Stimulated activated CD4-positive, alpha-beta T cell treated with anti-CD3 and anti-CD28 coated beads, TNF-alpha, amount 100 ng/mL, for 4 hours (primary cell): ENCODE data around the gene KRT33B.
"Not testable (repeated sequence)": the region's sequence is repeated elsewhere in the genome, so short reads cannot be mapped to it uniquely, and the experiment has no call there.

ENCODE experiments used
- DNase-seq, 3 experiments: peaks; one replicate each; pipeline ENCODE4 v3.0.0-alpha.2; 2020; ENCODE audit warnings: low read depth in 3 of 3

KRT33B gene

DNA sequence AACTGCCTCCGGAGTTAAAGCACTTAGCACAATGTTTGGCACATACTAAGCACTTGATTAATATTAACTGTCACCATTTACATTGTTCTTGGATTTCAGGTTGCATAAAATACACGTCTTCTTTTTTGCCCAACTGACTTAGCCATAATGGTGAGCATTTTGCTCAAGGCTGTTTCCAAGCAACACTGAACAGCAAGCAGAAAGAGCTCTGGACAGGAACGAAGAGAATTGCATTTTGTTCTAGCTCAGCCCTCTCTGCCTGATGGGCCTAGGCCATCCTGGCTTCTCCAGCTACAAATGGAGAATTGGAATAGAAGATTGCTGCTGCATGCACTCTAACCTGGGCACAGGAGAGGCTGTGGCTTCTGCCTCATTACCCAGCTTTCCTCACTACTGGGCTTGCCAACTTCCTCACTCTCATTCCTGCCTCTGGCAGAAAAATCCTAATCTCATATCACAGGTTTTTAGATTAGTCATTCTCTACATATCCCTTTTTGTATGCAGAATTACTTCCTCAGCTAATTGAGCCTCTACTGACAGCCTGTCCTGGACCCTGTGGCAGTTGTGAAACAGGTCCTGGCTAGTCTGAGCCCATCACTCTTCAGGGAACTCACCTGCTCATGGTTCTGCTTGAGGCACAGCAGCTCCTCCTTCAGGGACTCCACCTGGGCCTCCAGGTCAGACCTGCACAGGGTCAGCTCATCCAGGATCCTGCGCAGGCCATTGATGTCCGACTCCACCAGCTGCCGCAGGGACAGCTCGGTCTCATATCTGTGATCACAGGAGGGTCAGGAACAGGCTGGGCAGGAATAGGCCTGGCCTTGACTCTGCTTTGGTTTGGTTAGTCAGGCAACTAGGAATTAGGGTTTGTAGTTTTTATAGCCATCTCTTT, 21.5 kb downstream of the KRT33B start:
- DNase-seq = no peak

DNA sequence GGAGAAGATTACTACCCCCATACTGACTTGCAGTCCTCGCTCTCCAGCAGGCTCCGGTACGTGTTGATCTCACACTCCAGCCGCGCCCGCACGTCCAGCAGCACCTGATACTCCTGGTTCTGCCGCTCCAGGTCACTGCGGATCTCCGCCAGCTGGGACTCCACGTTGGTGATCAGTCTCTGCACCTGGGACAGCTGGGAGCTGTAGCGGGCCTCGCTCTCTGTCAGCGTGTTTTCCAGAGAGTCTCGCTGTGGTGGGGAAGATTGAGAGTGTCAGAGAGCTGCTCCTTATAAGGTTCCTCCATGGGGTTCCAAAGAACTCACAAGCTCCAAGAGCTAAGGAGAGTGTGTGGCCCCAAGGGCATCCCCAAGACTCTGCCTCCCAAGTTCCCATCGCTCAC, 23.2 kb downstream of the KRT33B start:
- DNase-seq = not testable (repeated sequence)

DNA sequence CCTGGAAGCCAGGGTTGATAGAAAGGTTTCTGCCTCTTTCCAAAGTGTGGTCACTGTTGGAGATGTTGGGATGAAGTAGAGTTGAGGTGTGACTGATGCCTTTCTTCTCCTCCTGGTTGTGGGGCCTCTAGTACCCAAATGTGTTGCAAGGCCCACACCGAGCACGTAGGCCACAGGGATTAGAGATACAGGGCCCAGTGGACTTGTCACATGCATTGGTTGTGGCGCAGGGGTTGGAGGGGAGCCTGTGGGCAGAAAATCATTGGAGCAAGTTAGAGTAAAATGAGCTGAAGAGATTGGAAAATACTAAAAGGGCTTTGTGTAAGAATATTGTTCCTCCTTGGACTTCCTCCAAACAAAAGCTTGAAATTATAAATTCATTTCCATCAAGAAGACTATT, 23.6 kb downstream of the KRT33B start:
- no peak for DNase-seq

DNA sequence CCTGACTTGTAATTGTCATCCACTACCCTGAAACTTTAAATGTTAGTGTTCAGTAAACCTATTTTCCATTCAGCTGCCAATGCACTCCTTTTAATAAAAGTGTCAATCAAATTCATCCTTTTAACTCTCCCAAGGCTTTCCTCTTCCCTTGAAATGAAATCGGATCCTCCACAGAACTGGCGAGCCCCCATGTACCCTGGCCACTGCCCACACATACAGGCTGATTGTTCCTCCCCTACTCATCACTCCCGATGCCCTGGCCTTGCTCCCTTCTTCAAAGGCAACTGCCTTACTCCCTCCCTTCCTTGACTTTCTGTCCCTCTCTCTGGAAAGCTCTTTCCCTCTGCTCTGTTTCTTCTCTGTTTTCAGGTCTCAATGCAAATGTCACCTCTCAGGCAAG, 26.6 kb downstream of the KRT33B start:
- DNase-seq = no peak

DNA sequence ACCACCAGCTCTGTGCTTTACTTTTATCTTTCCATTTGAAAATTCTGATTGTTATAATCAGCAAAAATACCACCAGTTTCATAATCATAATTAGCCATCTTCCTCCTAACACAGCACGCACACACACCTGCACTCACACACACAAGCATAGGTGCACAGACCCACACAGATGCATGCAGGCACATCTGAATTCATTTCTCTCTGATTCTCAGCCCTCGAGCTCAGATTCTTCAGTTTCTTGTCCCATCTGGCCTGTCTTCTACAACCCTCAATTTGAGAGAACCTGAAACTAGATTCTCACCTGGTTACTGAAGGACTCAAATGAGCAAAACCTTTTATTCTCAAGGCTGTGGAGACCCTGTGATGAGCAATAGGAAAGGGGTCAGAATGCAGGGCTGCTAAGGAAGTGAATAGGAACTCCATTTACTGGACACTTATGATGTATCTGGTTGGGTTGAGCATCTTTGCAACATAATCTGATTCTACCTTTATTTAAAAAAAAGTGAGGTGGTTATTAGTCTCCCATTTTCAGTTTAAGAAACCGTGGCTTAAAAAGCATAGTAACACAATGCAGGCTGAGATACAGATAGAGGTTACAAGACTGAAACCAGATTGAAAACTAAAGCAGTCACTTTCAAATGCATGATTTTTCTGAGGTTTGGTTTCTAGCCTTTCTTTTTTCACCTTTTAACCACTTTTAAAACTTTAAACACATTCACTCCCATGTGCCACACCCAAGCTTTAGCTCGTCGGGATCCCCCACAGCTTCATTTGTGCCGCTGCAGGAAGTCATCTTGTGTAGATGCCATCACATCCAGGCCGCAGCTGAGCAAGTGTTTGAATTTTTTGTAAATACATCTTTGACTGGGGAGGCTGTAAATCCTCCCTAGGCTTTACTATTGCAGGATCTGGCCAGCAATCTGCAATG, 28.4 kb downstream of the KRT33B start:
- DNase-seq = no peak

DNA sequence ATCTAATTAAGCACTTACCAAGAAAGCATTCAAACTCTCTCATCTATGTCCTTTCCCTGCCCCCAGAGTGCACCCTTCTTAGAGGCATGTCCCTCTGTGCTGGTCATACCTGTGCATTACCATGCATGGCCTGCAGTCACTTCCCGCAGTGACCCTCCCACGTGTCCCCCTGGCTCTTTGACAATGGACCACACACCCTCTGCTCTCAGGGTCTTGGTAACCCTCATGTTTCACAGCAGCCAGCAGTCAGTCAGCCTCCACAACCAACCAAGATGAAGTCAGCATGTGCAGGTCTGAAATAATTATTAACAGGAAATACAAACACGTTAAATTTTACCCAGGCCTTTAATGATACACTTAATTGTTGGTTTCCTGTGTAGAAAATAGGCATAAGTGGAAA, 29.1 kb downstream of the KRT33B start:
- no peak for DNase-seq

DNA sequence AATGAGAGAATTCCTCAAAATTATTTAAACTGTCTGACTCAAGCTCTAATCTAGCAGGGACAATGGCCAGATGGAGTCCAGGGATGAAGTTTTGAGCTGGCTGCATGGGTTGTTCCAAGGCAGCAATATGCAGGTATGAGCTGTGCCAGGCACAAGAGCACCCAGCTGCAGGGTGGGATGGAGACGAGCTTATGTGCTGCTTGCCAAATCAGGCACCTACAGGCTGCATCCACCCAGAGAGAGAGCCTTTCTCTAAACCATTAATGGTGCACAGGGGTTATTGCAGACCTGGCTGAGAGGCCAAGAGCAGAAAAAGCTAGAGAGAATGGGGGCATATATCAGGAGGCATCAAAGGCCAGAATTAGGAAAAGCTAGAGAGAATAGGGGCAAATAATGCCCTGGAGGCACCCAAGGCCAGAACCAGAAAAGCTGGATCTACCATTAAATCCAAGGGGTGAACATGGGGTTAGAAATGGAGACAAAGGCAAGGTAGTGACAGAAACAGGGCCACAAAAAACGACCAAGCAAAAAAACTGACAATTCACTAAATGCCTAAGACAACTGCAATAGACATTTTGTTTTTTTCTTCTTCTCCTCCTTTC, 29.9 kb downstream of the KRT33B start:
- DNase-seq = no peak

DNA sequence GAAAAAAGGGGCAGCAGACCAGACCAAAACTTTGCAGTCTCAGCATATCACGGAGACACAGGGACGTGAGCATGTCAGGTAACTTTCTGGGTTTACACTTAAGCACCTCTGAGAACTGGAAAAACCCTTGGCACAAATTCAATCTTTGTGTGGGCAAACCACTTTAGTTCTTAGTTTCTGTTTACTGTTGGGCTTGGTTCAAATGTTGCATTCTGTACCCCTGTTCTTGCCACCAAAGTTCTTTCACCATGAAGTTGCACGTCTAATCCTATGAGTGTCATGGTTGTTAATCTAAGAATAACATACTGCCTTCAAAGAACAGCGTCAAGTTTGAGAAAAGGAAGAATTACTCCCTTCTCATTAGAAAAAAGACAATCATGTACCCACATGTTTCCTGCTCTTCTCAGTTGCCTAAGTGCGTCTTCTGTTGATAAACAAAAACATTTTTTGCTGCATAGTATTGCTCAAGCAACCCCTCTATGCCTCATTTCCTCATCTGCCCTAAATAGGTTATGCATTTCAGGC, 30.6 kb downstream of the KRT33B start:
- DNase-seq = peak in 1 of 3 experiments; percentile 31

DNA sequence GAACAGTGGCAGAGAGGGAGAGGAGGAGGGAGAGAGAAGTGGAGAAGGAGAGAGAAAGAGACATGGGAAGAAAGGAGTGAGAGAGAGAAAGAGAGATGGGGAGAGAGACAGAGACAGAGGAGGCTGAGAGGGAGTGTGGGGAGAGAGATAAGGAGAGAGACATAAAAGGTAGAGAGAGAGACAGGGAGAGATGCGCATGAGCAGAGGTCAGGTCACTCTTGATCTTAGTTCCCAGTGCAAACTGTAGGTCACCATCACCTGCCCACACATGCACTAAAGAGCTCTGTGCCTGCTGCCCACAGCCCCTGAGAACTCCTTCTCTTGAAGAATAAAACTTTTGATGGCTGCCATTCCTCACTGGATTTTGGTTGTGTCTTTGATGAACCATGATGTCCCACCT, 33.9 kb downstream of the KRT33B start:
- no peak for DNase-seq

DNA sequence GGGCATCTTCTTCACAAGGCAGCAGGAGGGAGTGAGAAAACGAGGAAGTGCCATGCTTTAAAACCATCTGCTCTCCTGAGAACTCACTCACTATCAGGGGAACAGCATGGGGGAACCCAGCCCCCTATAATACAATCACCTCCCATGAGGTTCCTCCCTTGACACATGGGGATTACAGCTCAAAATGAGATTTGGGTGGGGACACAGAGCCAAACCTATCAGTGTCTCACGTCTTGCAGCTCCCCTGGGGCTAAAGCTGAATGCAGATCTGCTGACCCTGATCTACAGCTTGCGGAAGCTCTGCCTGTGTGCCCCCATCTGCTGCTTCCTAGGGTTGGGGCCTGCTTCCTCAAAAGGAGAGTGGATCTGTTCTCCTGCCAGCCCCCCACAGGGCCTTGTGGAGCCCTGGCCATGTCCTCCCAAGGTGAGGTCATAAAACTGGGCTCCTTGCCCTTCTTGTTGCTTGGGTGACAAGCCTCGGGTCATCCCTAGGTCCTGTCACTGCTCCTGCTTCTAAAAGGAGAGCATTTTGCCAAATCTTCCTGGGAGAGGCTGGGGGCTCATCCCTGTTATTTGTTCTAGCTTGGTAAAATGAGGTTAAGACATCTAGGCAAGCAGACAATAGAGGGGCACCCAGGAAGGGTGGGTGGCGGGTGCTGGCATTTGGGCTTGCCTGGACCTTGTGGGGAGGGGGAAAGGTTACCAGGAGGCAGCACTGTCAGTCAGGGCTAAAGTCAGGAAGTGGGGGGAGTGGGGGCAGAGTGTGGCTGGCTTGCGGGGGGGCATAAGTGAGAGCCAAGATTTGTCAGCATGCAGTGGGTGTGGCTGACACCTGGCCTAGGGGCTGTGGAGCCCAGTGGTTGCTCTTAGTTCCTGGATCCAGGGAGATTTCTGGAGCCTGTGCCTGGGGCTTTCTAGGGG, 35.0 kb downstream of the KRT33B start:
- DNase-seq = no peak

DNA sequence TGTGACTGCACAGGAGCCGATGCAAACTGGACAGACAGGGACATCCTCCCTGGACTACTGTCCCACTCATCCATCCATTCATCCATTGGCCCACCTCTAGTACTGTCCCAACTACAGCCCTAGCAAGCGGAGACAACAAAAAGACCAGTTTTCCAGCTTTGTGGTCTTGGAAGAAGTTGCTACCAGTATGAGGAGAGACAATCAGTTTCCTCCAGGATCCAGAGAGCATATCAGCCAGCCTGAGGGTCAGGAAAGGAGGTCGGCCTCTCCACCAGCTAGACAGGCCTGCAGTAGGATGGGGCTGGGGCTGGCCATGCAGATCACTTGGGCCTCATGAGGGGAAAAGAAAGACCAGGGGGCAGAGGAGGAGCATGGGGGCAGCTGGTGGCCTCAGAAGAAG, 35.8 kb downstream of the KRT33B start:
- no peak for DNase-seq

DNA sequence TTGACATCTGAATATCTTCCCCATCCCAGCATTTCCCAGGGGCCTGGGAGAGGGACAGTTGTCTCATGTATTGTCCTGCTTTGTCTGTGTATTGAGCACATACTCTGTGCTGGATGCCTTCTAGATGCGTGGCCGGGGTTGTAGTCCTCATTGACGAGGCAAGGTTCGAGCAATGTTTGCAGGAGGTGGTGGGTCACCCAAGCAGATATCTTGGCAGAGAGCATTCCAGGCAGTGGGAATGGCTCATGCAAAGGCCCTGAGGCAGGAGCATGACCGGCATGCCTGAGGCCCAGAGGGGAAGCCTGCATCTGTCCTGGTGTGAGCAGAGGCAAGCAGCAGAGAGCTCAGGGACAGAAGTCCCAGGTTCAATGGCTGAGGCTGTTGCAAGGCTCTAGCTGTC, 36.5 kb downstream of the KRT33B start:
- no peak for DNase-seq

DNA sequence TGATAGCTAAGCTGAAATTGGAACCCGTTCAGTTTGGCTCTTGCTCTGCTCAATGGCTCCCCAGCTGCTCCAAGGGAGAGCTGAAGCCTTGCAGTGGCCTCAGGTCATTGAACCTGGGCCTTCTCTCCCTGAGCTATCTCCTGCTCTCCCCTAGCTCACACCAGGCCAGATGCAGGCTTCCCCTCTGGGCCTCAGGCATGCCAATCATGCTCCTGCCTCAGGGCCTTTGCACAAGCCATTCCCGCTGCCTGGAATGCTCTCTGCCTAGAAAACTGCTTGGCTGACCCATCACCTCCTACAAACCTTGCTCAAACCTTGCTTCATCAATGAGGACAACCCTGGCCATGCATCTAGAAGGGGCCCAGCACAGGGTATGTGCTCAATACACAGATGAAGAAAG, 37.4 kb downstream of the KRT33B start:
- no peak for DNase-seq

DNA sequence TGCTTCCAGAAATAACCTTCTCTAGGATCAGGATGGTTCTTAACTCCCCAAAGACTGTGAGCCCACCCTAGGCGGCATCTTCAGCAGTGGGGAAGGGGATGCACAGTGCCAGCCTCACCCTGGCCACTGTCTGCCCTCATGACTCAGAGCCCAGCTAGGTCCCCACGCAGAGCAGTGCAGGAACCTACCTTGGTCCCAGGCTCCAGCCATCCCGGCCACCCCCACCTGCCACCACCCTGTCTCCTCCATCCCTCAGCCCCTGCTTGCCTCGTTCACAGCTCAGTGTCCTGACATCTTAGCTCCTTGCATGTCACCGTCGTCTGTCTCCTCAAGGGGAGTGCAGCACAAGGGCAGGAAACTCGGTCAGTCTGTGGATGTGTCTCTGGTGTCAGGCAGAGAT, 38.0 kb downstream of the KRT33B start:
- no peak for DNase-seq

DNA sequence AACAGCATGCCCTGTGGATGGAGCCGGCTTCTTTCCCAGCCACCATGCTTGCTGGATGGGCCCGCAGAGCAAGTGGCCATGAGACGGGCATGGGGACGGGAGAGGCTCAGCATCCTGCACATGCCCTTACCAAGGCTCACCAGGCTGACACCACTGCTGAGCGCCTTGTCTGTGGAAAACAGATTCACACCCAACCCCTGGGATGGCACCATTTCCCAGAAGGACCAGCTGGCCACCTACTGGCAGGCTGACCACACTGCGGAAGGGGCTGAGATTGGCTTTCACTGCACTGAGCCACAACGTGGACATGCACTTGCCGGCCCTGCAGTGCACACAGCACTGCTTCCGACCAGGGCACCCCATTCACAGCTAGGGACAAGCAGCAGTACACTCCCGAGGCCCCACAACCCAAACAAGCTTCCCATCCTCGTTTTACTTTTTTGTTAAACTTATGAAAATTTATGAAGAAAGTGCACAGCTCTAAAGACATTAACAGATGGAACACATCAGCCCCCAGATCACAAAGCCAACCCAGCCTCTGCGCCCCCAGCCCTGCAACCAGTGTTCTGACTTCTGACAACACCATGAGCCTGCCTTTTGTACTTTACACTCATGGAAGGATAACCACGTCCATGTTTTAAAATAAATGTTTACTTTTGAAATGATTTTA, 40.2 kb downstream of the KRT33B start:
- no peak for DNase-seq

DNA sequence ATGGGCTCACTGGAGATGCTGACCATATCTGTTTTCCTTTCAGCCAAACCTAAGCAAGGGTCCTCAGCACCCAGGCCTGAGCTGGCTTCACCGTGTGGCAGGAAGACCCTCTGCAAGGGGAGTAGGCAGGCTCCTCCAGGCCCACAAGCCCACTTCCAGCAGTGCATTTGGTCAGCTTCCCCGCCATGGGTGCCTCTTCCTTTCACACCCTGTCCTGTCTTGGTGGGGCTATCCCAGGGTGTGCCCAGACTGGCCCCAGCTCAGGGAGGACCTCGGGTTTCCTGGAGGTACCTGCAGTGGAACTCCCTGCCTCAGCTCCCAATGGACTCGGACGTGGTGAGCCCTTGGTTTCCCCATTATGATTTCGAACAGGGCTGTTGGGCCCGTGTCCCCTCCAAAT, 41.4 kb downstream of the KRT33B start:
- no peak for DNase-seq

DNA sequence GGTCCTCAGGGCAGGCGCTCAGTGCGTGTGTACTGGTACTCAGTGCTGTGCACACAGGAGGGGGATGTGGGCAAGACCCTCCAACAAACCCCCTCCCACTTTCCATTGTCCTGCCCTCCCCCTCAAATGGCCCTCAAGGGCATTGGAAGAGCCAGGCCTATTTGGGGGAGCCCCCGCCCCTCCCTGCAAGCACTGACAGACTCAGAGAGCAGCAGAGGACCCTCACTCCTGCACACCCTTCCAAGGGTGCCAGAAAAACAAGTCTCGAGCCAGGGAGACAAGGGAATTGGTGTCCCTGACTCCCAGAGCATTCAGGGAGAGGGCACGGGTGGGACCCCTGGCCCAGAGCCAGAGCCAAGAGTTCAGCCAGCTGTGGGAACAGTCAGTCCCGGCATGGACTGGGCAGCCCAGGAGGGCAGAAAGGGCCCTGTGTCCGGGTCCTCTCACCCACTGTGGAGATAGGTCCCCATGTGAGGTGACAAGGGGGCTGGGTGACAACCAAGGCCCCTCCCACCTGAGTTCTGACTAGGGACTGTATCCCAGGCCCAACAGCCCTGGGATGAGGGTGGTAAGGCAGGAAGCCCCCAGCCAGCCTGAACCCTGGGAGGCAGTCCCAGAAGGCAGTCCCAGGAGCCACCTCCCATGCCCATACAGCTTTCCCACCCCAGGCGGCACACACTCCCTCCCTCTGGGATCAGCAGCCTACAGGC, 42.0 kb downstream of the KRT33B start:
- no peak for DNase-seq

DNA sequence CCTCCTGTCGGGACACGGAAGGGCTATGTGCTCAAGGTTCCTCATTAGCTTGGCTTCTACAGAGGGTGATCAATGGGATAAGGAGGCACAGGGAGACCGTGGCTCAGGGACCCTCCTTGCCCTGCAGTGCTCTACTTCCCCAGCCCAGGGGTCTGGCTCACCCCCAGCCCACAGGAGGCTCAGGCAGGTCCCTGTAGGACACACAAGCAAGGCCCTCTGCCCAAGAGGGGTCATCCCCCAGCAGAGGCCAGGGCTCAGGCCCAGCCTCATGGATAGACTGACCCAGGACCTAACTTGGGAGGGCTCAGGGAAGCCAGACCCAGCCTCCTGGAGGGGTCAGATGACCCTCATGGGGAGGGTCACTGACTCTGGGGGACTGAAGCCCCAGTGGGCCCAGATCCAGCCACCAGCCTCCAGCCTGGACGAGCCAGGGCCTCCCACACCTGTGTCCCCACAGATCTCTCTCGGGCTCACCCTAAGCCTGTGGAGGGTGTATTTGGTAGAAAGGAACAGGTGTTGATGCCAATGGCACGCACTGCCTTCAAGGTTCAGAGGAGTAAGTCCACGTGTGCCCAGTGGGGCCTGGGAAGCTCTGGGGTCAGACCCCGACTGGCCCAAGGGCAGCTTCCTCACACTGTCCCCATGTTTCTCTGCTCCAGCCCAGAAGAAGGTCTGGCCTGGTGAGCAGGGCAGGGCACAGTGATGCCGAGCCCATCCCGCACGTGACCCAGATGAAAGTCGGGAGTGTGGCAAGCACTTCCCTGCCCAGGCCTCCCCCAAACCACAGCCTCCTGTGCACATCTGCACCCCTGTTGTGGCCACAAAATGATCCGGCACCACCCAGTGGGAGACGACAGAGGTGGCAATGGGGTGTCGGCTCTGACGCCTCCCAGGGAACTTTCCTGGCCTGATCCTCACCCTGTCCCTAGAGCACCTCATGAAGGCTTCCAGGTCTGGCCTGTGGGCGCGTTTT, 43.2 kb downstream of the KRT33B start:
- no peak for DNase-seq

DNA sequence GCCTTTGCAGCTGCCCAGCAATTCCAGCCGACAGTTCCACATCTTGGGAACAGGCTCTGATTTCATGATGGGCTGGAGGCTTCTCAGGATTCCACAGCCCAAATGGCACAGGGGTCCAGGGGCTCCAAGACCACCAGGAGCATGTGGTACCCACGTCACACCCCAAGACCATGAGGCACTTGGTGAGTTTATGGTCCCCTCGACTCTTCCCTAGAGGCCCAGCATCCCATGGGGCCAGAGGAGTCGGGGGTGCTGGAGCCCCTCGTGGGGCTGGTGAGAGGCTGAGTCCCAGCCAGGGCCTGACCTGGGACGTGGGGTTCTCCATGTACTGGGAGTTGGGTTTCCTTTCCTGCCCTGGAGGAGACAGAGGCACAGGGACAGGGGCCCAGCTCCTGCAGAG, 44.0 kb downstream of the KRT33B start:
- DNase-seq = no peak
